Smooth muscle cell (in vitro differentiated cells): ENCODE results near the gene ESAM. TPM values are rescaled to one million over a fixed set of nuclear protein-coding genes. Genes with fewer than 3 reads are reported as not detected.

Source experiments
- DNase-seq: peaks from one replicate; lab custom pipeline; 2025; ENCODE audit not compliant: unreplicated experiment; lab: John Stamatoyannopoulos, UW
- H2AFZ ChIP-seq: fragments of 200-600 bp; sonication (generic); 2 replicates; pipeline ENCODE4 v1.6.0; 2016; ENCODE audit warnings: antibody characterized with exemption, low read depth, mild to moderate bottlenecking
- H3F3A ChIP-seq: fragments of 200-600 bp; sonication (generic); 2 replicates; pipeline ENCODE4 v1.6.0; 2017; ENCODE audit warnings: antibody characterized with exemption, low read depth
- H3K27ac ChIP-seq: fragments of 200-600 bp; sonication (generic); 2 replicates; pipeline ENCODE4 v1.5.1; 2016; ENCODE audit warnings: low read depth, mild to moderate bottlenecking
- H3K27me3 ChIP-seq: fragments of 200-600 bp; sonication (generic); 2 replicates; pipeline ENCODE4 v1.6.1; 2016; ENCODE audit warnings: low read depth, mild to moderate bottlenecking
- H3K36me3 ChIP-seq: fragments of 200-600 bp; sonication (generic); 2 replicates; pipeline ENCODE4 v1.5.1; 2016; ENCODE audit warnings: low read depth
- H3K4me1 ChIP-seq: fragments of 200-600 bp; sonication (generic); 2 replicates; pipeline ENCODE4 v1.5.1; 2016; ENCODE audit warnings: low read depth
- H3K4me2 ChIP-seq: fragments of 200-600 bp; sonication (generic); 2 replicates; pipeline ENCODE4 v1.6.0; 2016; ENCODE audit warnings: mild to moderate bottlenecking
- H3K4me3 ChIP-seq: fragments of 200-600 bp; sonication (generic); 2 replicates; pipeline ENCODE4 v1.5.1; 2016; ENCODE audit warnings: mild to moderate bottlenecking
- H3K79me2 ChIP-seq: fragments of 200-600 bp; sonication (generic); 2 replicates; pipeline ENCODE4 v1.6.0; 2016; ENCODE audit warnings: low read depth, mild to moderate bottlenecking
- H3K9ac ChIP-seq: fragments of 200-600 bp; sonication (generic); 2 replicates; pipeline ENCODE4 v1.6.0; 2016; ENCODE audit warnings: low read depth
- H3K9me3 ChIP-seq: fragments of 200-600 bp; sonication (generic); replicated peaks from 2 replicates; pipeline ENCODE4 v1.5.1; 2016; ENCODE audit warnings: low read depth
- H4K20me1 ChIP-seq: fragments of 200-600 bp; sonication (generic); 2 replicates; pipeline ENCODE4 v1.6.0; 2016; ENCODE audit warnings: low read depth
- WGBS: methylation state at CpG from one replicate; pipeline ENCODE4 v1.1.7; 2016; ENCODE audit warnings: low lambda C conversion rate; 5-methylcytosine and 5-hydroxymethylcytosine counted together
- polyA plus RNA-seq: library from polyadenylated mRNA; unstranded; fragments of >200 nt; fragmentation: Nextera tagmentation; extraction: Ambion mirVana; gene quantifications from 2 replicates; pipeline ENCODE4 v1.2.1, GENCODE V29; 2016
- total RNA-seq: library from RNA; depleted of rRNA; stranded (reverse); fragments of >200 nt; gene quantifications from 2 replicates; pipeline ENCODE4 v1.2.3, GENCODE V29; 2014
- TF ChIP-seq, protein P1 (sequence below): fragments of 200-600 bp; sonication (generic); IDR thresholded peaks from 2 replicates; pipeline ENCODE4 v1.5.1; 2017; ENCODE audit warnings: borderline replicate concordance, mild to moderate bottlenecking, antibody characterized with exemption; ENCODE audit not compliant: insufficient read depth, poor library complexity, severe bottlenecking

The ESAM gene
- total and polyA plus RNA-seq, 2 experiments from 2014 or later, result 0.31 to 0.94 TPM

GRCh38 chr11:124761301-124762104 lies 587 bp downstream of the ESAM start:
- Histone ChIP-seq H3K9ac (no peak overlapping the region), H3K4me3 (peak overlapping the region; percentile 53), H3K4me1 (peaks cover 39% of the 10 kb centered on the region), H3K27me3 (peaks cover 64% of the 10 kb centered on the region), H3K9me3 (no peaks in the 10 kb centered on the region), H3K27ac (no peak overlapping the region), H3K4me2 (peak overlapping the region; percentile 95), H4K20me1 (peaks cover 43% of the 10 kb centered on the region), H2AFZ (no peak overlapping the region), H3K79me2 (no peaks in the 10 kb centered on the region), H3F3A (no peaks in the 10 kb centered on the region), H3K36me3 (no peaks in the 10 kb centered on the region)
- TF ChIP-seq, protein P1, sequence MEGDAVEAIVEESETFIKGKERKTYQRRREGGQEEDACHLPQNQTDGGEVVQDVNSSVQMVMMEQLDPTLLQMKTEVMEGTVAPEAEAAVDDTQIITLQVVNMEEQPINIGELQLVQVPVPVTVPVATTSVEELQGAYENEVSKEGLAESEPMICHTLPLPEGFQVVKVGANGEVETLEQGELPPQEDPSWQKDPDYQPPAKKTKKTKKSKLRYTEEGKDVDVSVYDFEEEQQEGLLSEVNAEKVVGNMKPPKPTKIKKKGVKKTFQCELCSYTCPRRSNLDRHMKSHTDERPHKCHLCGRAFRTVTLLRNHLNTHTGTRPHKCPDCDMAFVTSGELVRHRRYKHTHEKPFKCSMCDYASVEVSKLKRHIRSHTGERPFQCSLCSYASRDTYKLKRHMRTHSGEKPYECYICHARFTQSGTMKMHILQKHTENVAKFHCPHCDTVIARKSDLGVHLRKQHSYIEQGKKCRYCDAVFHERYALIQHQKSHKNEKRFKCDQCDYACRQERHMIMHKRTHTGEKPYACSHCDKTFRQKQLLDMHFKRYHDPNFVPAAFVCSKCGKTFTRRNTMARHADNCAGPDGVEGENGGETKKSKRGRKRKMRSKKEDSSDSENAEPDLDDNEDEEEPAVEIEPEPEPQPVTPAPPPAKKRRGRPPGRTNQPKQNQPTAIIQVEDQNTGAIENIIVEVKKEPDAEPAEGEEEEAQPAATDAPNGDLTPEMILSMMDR, result no peak
- 9% methylated on average over 24 of the region's 25 CpGs for WGBS
- no peak for DNase-seq

GRCh38 chr11:124760806-124761205 lies 1.3 kb downstream of the ESAM start:
- no peak for DNase-seq
- TF ChIP-seq, protein P1, result no peak
- H3K27me3 ChIP-seq, result peaks cover 70% of the 10 kb centered on the region

DNA sequence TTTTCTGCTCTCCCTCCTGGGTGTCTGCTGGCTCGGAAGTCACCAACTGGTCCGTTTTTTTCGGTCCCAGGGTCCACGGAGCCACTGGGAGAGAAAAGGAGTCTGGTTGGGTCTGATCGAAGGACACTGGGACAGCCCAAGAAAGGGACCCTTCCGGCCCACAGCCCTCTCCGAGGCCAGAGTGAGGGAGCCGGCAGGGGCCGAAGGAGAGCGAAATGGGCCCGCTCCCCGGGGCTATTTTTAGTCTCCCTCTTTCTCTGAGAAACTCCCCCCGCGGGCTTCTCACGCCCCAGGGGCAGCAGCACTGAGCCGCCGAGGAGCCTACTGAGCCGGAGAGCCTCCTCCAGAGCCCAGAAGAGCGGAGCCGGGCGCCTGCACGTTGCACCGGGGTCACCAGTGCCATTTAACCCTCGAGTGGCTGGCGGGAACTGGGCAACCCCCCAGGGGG lies 1.9 kb downstream of the ESAM start:
- Histone ChIP-seq H3K79me2 (no peaks in the 10 kb centered on the region), H3K4me2 (no peak overlapping the region), H3F3A (no peaks in the 10 kb centered on the region), H3K4me3 (no peak overlapping the region), H3K4me1 (peaks cover 39% of the 10 kb centered on the region), H3K27ac (no peak overlapping the region), H3K9me3 (no peaks in the 10 kb centered on the region), H3K27me3 (peaks cover 70% of the 10 kb centered on the region), H2AFZ (no peak overlapping the region), H3K36me3 (no peaks in the 10 kb centered on the region), H3K9ac (no peak overlapping the region), H4K20me1 (peaks cover 43% of the 10 kb centered on the region)
- 15% methylated on average over 25 of the region's 25 CpGs for WGBS
- TF ChIP-seq, protein P1, result no peak
- no peak for DNase-seq

More at GRCh38 chr11:124760806-124761205, 1.3 kb downstream of the ESAM start:
- Histone ChIP-seq H3K4me3 (no peak overlapping the region), H3K9ac (no peak overlapping the region), H3K36me3 (no peaks in the 10 kb centered on the region), H3K9me3 (no peaks in the 10 kb centered on the region), H3K27ac (no peak overlapping the region), H3K79me2 (no peaks in the 10 kb centered on the region), H2AFZ (no peak overlapping the region), H4K20me1 (peaks cover 43% of the 10 kb centered on the region), H3K4me2 (no peak overlapping the region), H3K4me1 (peaks cover 39% of the 10 kb centered on the region), H3F3A (no peaks in the 10 kb centered on the region)
- 73% methylated on average over 3 of the region's 3 CpGs for WGBS
